LNCaP clone FGC (cell line): ENCODE results near the gene CDK18.

Experiments used
- DNase-seq: peaks from one replicate; pipeline ENCODE4 v3.0.0-alpha.2; 2011; ENCODE audit warnings: low read depth
- H3K4me3 ChIP-seq: 2 replicates; pipeline ENCODE4 v1.5.1; 2011; ENCODE audit warnings: mild to moderate bottlenecking, low read depth, low read length, control low read depth
- TF ChIP-seq, protein P1 (sequence below): IDR thresholded peaks from 2 replicates; pipeline ENCODE4 v1.5.1; 2012; ENCODE audit warnings: mild to moderate bottlenecking; ENCODE audit not compliant: control insufficient read depth, insufficient read depth; ENCODE audit errors: extremely low read depth

The CDK18 gene

DNA sequence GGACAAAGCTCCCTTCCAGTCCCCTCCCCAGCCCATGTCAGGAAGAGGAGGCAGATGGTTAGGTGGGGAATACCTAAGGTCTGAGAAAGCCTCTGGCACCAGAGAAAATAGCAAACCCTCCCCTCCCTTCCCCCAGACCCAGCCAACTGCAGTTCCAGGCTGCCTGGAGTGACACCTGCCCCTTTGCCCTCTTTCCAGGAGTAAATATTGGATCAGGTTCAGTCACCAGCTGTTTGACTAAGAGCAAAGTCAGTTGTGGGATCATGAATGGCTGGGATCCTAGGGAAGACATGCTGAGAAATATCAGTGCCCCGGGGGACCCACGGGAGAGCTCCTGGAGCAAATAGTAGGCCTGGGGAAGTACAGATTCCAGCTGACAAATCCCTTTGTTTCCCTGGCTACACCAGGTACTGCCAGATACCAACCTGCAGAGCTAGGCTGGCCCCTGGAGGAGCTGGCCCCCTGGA is 12.2 kb upstream of the CDK18 start:
- DNase-seq: no peak
- H3K4me3 ChIP-seq: no peak overlapping the region
- TF ChIP-seq, protein P1, sequence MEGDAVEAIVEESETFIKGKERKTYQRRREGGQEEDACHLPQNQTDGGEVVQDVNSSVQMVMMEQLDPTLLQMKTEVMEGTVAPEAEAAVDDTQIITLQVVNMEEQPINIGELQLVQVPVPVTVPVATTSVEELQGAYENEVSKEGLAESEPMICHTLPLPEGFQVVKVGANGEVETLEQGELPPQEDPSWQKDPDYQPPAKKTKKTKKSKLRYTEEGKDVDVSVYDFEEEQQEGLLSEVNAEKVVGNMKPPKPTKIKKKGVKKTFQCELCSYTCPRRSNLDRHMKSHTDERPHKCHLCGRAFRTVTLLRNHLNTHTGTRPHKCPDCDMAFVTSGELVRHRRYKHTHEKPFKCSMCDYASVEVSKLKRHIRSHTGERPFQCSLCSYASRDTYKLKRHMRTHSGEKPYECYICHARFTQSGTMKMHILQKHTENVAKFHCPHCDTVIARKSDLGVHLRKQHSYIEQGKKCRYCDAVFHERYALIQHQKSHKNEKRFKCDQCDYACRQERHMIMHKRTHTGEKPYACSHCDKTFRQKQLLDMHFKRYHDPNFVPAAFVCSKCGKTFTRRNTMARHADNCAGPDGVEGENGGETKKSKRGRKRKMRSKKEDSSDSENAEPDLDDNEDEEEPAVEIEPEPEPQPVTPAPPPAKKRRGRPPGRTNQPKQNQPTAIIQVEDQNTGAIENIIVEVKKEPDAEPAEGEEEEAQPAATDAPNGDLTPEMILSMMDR: no peak

DNA sequence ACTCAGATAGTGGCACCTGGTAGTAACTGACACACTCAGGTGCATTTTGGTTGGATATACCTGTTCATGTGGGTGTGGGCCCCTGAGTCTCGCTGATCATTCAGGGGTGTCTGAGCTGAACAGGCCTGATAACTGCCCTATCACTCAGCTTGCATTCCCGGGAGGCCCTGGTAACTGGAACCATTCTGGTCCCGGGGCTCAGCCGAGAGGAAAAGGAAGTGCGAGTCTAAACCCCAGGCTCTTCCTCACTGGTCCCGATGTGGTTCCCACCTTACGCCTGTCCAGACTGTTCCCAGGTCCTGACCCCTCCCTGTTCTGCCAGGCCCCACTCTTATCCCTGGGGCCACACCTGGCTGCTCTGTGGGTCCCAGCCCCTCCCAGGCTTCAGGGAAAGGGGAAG is 11.7 kb upstream of the CDK18 start:
- TF ChIP-seq, protein P1: no peak
- no peak for DNase-seq
- H3K4me3 ChIP-seq: no peak overlapping the region

DNA sequence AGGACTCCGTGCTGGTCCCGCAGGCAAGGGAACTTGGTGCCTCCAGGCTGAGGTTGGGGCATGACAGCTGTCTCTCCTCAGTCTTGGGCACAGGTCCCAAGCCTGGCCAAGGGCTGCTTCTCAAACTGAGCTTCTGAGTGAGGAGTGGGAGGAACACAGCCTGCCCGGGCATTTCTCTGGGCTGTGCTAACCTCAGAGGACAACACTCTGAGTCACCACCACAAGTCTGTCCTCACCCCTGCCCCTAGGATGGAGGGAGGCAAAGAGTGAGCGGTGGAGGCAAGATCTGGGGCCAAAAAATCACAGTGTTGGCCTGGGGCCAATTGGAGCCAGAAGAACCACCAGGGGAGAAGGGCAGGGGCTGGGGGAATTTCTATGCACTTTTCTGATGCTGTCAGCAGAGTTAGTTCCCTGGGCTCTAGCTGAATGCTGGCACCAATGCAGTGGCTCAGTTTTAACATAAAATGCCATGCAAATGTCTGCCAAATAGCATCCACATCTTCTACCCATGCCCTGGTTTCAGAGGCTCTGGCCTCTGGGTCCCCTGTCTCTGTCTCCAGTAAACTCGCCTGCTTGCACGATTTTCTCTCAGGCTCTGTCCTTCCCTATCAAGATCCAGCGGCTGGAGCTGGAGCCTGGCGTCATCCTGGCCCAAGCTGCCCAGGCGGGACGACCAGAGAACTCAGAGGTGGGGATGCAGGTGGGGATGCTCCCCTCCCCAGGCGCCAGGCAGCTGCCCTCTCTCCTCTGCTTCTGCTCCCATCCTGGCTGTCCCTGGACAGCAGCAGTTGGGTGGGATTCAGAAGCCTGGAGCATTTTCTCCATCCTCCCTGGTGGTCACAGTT is 11.0 kb upstream of the CDK18 start:
- no peak for DNase-seq
- H3K4me3 ChIP-seq: no peak overlapping the region
- TF ChIP-seq, protein P1: no peak

DNA sequence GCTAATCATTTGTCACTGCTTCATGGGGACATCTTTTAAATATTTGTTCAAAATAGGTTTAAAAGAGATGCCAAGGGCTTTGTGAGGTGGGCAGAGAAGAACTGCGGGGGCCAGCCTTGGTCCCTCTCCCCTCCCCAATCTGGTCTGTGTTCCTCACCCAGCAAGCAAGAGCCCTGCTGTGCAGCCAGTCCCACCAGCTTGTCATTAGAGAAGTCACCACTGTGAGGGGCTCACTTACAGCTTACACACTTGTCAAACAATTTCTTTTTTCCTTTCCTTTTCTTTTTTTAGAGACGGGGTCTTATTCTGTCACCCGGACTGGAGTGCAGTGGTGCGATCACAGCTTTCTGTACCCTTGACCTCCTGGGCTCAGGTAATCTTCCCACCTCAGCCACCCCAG is 10.4 kb upstream of the CDK18 start:
- no peak for DNase-seq
- TF ChIP-seq, protein P1: no peak
- H3K4me3 ChIP-seq: no peak overlapping the region

DNA sequence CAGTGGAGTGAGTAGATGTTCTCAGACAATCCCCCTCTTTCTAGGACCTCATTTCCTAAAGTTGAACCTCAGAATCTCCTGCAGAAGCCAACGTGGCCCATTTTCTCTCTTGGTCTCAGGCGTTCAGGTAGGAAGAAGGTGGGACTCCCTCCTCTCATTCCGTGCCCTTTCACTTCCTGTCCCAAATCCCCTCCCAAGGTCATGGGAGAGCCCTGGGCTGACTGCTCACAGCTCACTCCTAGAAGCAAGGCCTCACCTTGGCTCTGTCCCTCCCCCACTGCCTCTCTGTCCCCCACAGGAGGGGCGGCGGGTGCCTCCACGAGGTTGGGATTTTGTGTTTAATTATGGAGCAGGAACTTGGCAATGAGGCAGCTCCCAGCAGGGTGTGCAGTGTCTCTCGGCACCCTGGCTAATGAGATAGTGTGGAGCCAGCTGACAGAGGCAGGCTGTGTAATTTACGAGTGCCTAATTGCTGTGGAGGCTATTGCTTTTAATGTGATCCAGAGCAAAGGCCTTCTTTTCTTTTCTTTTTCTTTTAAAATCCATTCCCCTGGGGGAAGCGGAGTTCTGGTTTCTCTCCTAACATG is 9.1 kb upstream of the CDK18 start:
- no peak for DNase-seq

DNA sequence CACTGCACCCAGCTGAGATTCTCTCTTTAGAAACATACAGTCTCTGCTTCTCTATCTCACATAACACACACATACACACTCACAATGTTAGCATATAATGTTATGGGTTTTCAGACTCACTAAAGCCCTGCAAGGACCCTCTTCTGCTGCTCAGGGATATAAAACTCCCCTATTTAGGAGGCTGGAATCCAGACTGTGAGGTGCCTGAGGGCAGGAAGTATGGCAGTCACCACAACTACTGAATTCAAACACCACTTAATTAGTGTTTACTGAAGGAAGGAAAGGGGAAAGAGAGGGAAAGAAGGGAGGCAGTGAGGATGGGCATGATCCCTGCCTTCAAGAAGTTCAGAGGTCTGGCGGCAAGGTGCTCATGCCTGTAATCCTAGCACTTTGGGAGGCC is 7.8 kb upstream of the CDK18 start:
- H3K4me3 ChIP-seq: no peak overlapping the region
- TF ChIP-seq, protein P1: no peak
- DNase-seq: no peak

More for the DNA sequence above, 9.1 kb upstream of the CDK18 start:
- no peak overlapping the region for H3K4me3 ChIP-seq
- TF ChIP-seq, protein P1: no peak
